ENCODE data around the gene NMNAT3. TPM values are rescaled to one million over a fixed set of nuclear protein-coding genes. Genes with fewer than 3 reads are reported as not detected.

The NMNAT3 gene
- total RNA-seq, 3 donors from 2014 or later: 6.6 to 17.3 (median 9.2) TPM

DNA sequence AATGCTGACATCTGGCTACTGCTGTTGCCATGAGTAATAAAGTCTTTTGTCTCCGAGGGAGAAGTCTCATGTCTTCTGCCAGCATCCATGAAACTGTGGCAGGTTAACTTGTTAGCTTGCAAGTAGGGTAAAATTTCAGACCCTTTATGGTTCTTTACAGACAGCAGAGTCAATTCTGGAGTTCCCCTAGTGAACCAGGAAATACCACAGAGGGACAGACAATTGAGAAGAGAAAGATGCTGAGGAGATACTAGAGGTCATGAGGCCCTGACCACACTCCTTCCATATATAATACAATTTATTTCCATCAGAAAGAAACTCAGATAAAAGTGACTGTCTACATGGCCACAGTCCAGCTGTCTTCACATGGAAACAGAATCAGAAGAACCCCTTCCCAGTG, 38.1 kb downstream of the NMNAT3 start:
- TF ChIP-seq POLR2A (IDR thresholded peaks at IDR 0.05) (no peak), POLR2AphosphoS5 (IDR thresholded peaks at IDR 0.05) (no peak)
- TF ChIP-seq, protein P1, sequence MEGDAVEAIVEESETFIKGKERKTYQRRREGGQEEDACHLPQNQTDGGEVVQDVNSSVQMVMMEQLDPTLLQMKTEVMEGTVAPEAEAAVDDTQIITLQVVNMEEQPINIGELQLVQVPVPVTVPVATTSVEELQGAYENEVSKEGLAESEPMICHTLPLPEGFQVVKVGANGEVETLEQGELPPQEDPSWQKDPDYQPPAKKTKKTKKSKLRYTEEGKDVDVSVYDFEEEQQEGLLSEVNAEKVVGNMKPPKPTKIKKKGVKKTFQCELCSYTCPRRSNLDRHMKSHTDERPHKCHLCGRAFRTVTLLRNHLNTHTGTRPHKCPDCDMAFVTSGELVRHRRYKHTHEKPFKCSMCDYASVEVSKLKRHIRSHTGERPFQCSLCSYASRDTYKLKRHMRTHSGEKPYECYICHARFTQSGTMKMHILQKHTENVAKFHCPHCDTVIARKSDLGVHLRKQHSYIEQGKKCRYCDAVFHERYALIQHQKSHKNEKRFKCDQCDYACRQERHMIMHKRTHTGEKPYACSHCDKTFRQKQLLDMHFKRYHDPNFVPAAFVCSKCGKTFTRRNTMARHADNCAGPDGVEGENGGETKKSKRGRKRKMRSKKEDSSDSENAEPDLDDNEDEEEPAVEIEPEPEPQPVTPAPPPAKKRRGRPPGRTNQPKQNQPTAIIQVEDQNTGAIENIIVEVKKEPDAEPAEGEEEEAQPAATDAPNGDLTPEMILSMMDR (IDR thresholded peaks at IDR 0.05): no peak
- Histone ChIP-seq H3K36me3 (no peaks in the 10 kb centered on the region), H3K4me3 (no peak overlapping the region), H3K4me1 (no peaks in the 10 kb centered on the region), H3K9me3 (no peaks in the 10 kb centered on the region), H3K27ac (no peak overlapping the region), H3K27me3 (no peaks in the 10 kb centered on the region)
- no peak for DNase-seq (ENCODE audit: low spot score in 2 of 2)
- intact Hi-C loops (cut with DNase I; ENCODE audit: low total_unique reads): no loop called here

DNA sequence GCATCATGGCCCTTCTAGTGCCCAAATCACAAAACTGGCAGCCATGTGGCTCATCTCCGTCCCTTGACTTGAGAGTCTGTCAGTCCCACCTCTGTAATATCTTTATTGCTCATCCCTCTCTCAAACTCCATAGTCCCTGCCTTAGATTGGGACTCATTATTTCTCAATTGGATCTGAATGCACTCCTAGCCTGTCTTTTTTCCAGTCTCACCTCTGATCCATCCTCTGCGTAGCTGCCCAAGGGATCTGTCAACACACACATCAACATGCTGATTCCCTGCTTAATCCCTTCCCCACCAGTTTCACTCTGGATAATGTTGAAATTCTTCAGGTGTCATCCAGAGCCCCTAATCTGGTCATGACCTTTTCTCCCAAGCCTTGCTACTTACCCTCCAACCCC, 39.3 kb downstream of the NMNAT3 start:
- no peaks in the 10 kb centered on the region for H3K36me3 ChIP-seq
- no peak overlapping the region for H3K27ac ChIP-seq
- intact Hi-C loops (cut with DNase I; ENCODE audit: low total_unique reads): no loop called here
- H3K4me3 ChIP-seq: no peak overlapping the region
- TF ChIP-seq POLR2A (IDR thresholded peaks at IDR 0.05) (no peak), POLR2AphosphoS5 (IDR thresholded peaks at IDR 0.05) (no peak)
- TF ChIP-seq, protein P1 (IDR thresholded peaks at IDR 0.05): no peak
- no peaks in the 10 kb centered on the region for H3K9me3 ChIP-seq
- H3K4me1 ChIP-seq: no peaks in the 10 kb centered on the region
- H3K27me3 ChIP-seq: no peaks in the 10 kb centered on the region
- DNase-seq (ENCODE audit: low spot score in 2 of 2): no peak

DNA sequence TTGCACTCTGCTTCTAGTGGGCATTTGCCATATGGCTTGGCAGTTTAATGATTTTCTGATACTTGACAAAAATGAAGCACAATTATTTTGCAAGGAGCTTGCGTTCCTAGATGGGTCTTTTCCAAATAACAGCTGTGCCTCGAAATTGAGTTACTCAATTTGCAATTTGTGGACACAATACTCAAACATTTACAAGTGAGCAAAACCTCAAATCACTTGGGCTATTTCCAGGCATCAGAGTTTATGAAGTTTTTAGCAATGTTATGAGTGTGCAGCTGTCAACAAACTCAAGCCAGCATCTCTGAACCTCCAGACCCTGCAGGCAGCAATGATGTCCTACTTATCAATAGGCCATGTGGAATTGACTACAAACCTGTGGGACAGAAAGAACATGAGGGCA, 41.3 kb downstream of the NMNAT3 start:
- no peak for DNase-seq (ENCODE audit: low spot score in 2 of 2)
- no peak overlapping the region for H3K27ac ChIP-seq
- no peaks in the 10 kb centered on the region for H3K27me3 ChIP-seq
- intact Hi-C loops (cut with DNase I; ENCODE audit: low total_unique reads): no loop called here
- TF ChIP-seq POLR2AphosphoS5 (IDR thresholded peaks at IDR 0.05) (no peak), POLR2A (IDR thresholded peaks at IDR 0.05) (no peak)
- TF ChIP-seq, protein P1 (IDR thresholded peaks at IDR 0.05): no peak
- no peaks in the 10 kb centered on the region for H3K36me3 ChIP-seq
- H3K4me1 ChIP-seq: no peaks in the 10 kb centered on the region
- H3K4me3 ChIP-seq: no peak overlapping the region
- H3K9me3 ChIP-seq: no peaks in the 10 kb centered on the region

DNA sequence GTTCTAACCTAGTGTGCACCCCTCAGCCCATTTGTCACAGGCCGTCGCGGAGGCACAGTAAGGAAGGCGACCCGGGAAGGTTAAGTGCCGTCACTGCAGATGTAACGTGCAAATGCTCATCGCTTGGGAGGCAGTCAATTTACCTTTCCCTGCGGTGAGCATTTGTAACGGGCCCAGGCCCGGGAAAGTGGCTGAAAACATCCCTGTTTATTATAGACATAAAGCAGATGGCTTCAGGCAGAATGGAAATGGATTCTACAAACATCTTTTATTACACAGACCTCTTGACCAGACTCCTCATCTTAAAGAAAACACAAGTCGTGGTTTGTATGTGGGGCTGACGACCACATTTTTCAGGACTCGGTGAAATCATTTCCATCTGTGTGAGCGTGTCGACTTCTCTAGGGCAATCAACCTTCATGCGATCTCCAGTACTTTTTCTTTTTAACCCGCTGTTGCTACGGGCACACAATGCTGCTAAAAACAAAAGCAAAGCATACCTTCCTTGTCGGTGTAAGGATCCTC, 43.6 kb downstream of the NMNAT3 start:
- H3K27ac ChIP-seq: no peak overlapping the region
- TF ChIP-seq POLR2A (IDR thresholded peaks at IDR 0.05): no peak
- no peak for TF ChIP-seq POLR2AphosphoS5 (IDR thresholded peaks at IDR 0.05)
- TF ChIP-seq, protein P1 (IDR thresholded peaks at IDR 0.05): no peak
- H3K36me3 ChIP-seq: no peaks in the 10 kb centered on the region
- no peak for DNase-seq (ENCODE audit: low spot score in 2 of 2)
- no peak overlapping the region for H3K4me3 ChIP-seq
- H3K4me1 ChIP-seq: no peaks in the 10 kb centered on the region
- intact Hi-C loops (cut with DNase I; ENCODE audit: low total_unique reads): no loop called here
- H3K27me3 ChIP-seq: no peaks in the 10 kb centered on the region
- H3K9me3 ChIP-seq: no peaks in the 10 kb centered on the region

DNA sequence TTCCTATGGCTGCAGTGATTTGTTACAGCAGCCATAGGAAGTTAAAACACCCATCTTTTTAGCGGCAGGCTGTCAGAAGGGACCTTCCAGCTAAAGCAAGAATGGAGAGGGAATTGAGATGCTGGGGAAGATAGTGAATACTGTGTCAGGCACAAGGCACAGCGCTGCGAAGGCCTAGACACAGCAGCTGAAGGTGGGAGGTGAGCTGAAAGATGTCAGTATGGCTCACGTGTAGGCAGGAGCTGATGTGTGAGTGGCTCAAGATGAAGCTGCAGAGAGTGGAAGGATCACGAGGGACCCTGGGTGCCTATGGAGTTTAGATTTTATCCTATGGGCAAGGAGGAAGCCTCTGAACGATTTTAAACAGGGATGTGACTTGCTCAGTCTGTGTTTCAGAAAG, 44.3 kb downstream of the NMNAT3 start:
- no peaks in the 10 kb centered on the region for H3K36me3 ChIP-seq
- no peak for DNase-seq (ENCODE audit: low spot score in 2 of 2)
- no peaks in the 10 kb centered on the region for H3K27me3 ChIP-seq
- H3K4me3 ChIP-seq: no peak overlapping the region
- TF ChIP-seq POLR2AphosphoS5 (IDR thresholded peaks at IDR 0.05) (no peak), POLR2A (IDR thresholded peaks at IDR 0.05) (no peak)
- TF ChIP-seq, protein P1 (IDR thresholded peaks at IDR 0.05): no peak
- intact Hi-C loops (cut with DNase I; ENCODE audit: low total_unique reads): no loop called here
- no peak overlapping the region for H3K27ac ChIP-seq
- H3K4me1 ChIP-seq: no peaks in the 10 kb centered on the region
- no peaks in the 10 kb centered on the region for H3K9me3 ChIP-seq

All from breast epithelium (tissue), 4 donors.